NCI-H1417 treated with DMSO at 0.1 percent for 48 hours (cell line): ENCODE measurements around the gene PROS1.
"Not testable (repeated sequence)": the region's sequence is repeated elsewhere in the genome, so short reads cannot be mapped to it uniquely, and the experiment has no call there.

Source experiments
- DNase-seq: peaks from one replicate; lab custom pipeline; 2025; lab: John Stamatoyannopoulos, UW

The PROS1 gene

GRCh38 chr3:93969443-93969842 lies 4.3 kb downstream of the PROS1 start:
- DNase-seq: no peak

- DNase-seq: not testable (repeated sequence)
Observed at GRCh38 chr3:93965106-93965505, 8.6 kb downstream of the PROS1 start.

GRCh38 chr3:93962798-93963197 lies 10.9 kb downstream of the PROS1 start:
- DNase-seq: no peak

- no peak for DNase-seq
Observed at GRCh38 chr3:93961489-93961888, 12.2 kb downstream of the PROS1 start.

- DNase-seq: no peak
Observed at GRCh38 chr3:93961026-93961425, 12.7 kb downstream of the PROS1 start.

- not testable (repeated sequence) for DNase-seq
Observed at GRCh38 chr3:93949958-93950357, 23.7 kb downstream of the PROS1 start.

GRCh38 chr3:93937485-93937884 lies 36.2 kb downstream of the PROS1 start:
- not testable (repeated sequence) for DNase-seq

GRCh38 chr3:93936549-93936948 lies 37.1 kb downstream of the PROS1 start:
- no peak for DNase-seq

- DNase-seq: no peak
Observed at GRCh38 chr3:93934366-93935046, 39.2 kb downstream of the PROS1 start.

GRCh38 chr3:93931597-93932229 lies 42.0 kb downstream of the PROS1 start:
- no peak for DNase-seq

- DNase-seq: no peak
Observed at GRCh38 chr3:93930041-93930440, 43.7 kb downstream of the PROS1 start.

GRCh38 chr3:93926789-93927188 lies 46.9 kb downstream of the PROS1 start:
- DNase-seq: no peak

GRCh38 chr3:93924491-93924890 lies 49.2 kb downstream of the PROS1 start:
- DNase-seq: no peak

- no peak for DNase-seq
Observed at GRCh38 chr3:93923006-93923405, 50.7 kb downstream of the PROS1 start.

GRCh38 chr3:93917546-93918029 lies 56.1 kb downstream of the PROS1 start:
- not testable (repeated sequence) for DNase-seq

- DNase-seq: not testable (repeated sequence)
Observed at GRCh38 chr3:93913623-93914022, 60.1 kb downstream of the PROS1 start.

GRCh38 chr3:93911206-93911605 lies 62.5 kb downstream of the PROS1 start:
- DNase-seq: no peak

GRCh38 chr3:93910097-93910496 lies 63.6 kb downstream of the PROS1 start:
- DNase-seq: no peak

- DNase-seq: no peak
Observed at GRCh38 chr3:93907132-93907531, 66.6 kb downstream of the PROS1 start.

GRCh38 chr3:93906245-93906644 lies 67.5 kb downstream of the PROS1 start:
- DNase-seq: no peak

- DNase-seq: no peak
Observed at GRCh38 chr3:93904568-93904967, 69.1 kb downstream of the PROS1 start.

- not testable (repeated sequence) for DNase-seq
Observed at GRCh38 chr3:93878250-93879017, 95.3 kb downstream of the PROS1 start.

- not testable (repeated sequence) for DNase-seq
Observed at GRCh38 chr3:93877427-93877826, 96.3 kb downstream of the PROS1 start.
